ENCODE data around the gene EYA2. TPM values are rescaled to one million over a fixed set of nuclear protein-coding genes. Genes with fewer than 3 reads are reported as not detected.

Gene EYA2
- total RNA-seq, 6 experiments from 2014 or later = 0.14 to 0.51 (median 0.28) TPM; not detected in 1

- no peak for DNase-seq
- H3K27ac Mint-ChIP-seq = no peak overlapping the region
Observed at GRCh38 chr20:46979603-46980241, 85.1 kb downstream of the EYA2 start.

GRCh38 chr20:46981184-46981583 is 86.5 kb downstream of the EYA2 start:
- Mint-ChIP-seq H3K27ac (no peak overlapping the region), H3K27me3 (ENCODE audit: insufficient read depth) (peaks cover 18% of the 10 kb centered on the region), H3K4me3 (no peak overlapping the region), H3K4me1 (ENCODE audit: low read depth) (no peaks in the 10 kb centered on the region), H3K36me3 (ENCODE audit: low read depth) (peaks cover 6% of the 10 kb centered on the region; the same call in 1 of the 2 replicates), H3K9me3 (peaks cover 13% of the 10 kb centered on the region; the same call in 1 of the 2 replicates)
- no peak for TF ChIP-seq CTCF (IDR thresholded peaks at IDR 0.05)
- no peak for DNase-seq

More at GRCh38 chr20:46979603-46980241, 85.1 kb downstream of the EYA2 start:
- H3K27me3 Mint-ChIP-seq (ENCODE audit: insufficient read depth) = peaks cover 18% of the 10 kb centered on the region
- no peak for TF ChIP-seq CTCF (IDR thresholded peaks at IDR 0.05)
- peaks cover 6% of the 10 kb centered on the region; the same call in 1 of the 2 replicates for H3K36me3 Mint-ChIP-seq (ENCODE audit: low read depth)
- peaks cover 13% of the 10 kb centered on the region; the same call in 1 of the 2 replicates for H3K9me3 Mint-ChIP-seq
- no peaks in the 10 kb centered on the region for H3K4me1 Mint-ChIP-seq (ENCODE audit: low read depth)
- H3K4me3 Mint-ChIP-seq = no peak overlapping the region

GRCh38 chr20:46983466-46983865 is 88.8 kb downstream of the EYA2 start:
- H3K27ac Mint-ChIP-seq = no peak overlapping the region
- H3K4me3 Mint-ChIP-seq = no peak overlapping the region
- peaks cover 13% of the 10 kb centered on the region; the same call in 1 of the 2 replicates for H3K9me3 Mint-ChIP-seq
- H3K4me1 Mint-ChIP-seq (ENCODE audit: low read depth) = no peaks in the 10 kb centered on the region
- no peak for TF ChIP-seq CTCF (IDR thresholded peaks at IDR 0.05)
- peaks cover 6% of the 10 kb centered on the region; the same call in 1 of the 2 replicates for H3K36me3 Mint-ChIP-seq (ENCODE audit: low read depth)
- peaks cover 13% of the 10 kb centered on the region for H3K27me3 Mint-ChIP-seq (ENCODE audit: insufficient read depth)
- DNase-seq = no peak

- Mint-ChIP-seq H3K27ac (no peak overlapping the region), H3K4me3 (no peak overlapping the region), H3K9me3 (peaks cover 13% of the 10 kb centered on the region; the same call in 1 of the 2 replicates), H3K4me1 (ENCODE audit: low read depth) (no peaks in the 10 kb centered on the region), H3K27me3 (ENCODE audit: insufficient read depth) (peaks cover 16% of the 10 kb centered on the region), H3K36me3 (ENCODE audit: low read depth) (peaks cover 6% of the 10 kb centered on the region; the same call in 1 of the 2 replicates)
- no peak for TF ChIP-seq CTCF (IDR thresholded peaks at IDR 0.05)
- no peak for DNase-seq
Observed at GRCh38 chr20:46984405-46984804, 89.8 kb downstream of the EYA2 start.

GRCh38 chr20:46985250-46985649 is 90.6 kb downstream of the EYA2 start:
- H3K27ac Mint-ChIP-seq = no peak overlapping the region
- TF ChIP-seq CTCF (IDR thresholded peaks at IDR 0.05) = no peak
- no peak for DNase-seq
- peaks cover 13% of the 10 kb centered on the region; the same call in 1 of the 2 replicates for H3K9me3 Mint-ChIP-seq
- peaks cover 6% of the 10 kb centered on the region; the same call in 1 of the 2 replicates for H3K36me3 Mint-ChIP-seq (ENCODE audit: low read depth)
- no peak overlapping the region for H3K4me3 Mint-ChIP-seq
- no peaks in the 10 kb centered on the region for H3K4me1 Mint-ChIP-seq (ENCODE audit: low read depth)
- H3K27me3 Mint-ChIP-seq (ENCODE audit: insufficient read depth) = peaks cover 15% of the 10 kb centered on the region
